Glomerular endothelial cell (primary cell): ENCODE measurements around the gene NUDT14. TPM values are rescaled to one million over a fixed set of nuclear protein-coding genes. Genes with fewer than 3 reads are reported as not detected.

Experiments used
- DNase-seq: peaks from one replicate; pipeline ENCODE4 v3.0.0-alpha.2; 2011; ENCODE audit warnings: low read depth, low spot score; ENCODE audit errors: extremely low read depth
- total RNA-seq: library from RNA; depleted of rRNA; stranded (reverse); fragments of >200 nt; gene quantifications from 2 replicates; pipeline ENCODE4 v1.2.3, GENCODE V29; 2015

NUDT14 gene
- total RNA-seq, 1 donor from 2014 or later, result 69.8 TPM

DNA sequence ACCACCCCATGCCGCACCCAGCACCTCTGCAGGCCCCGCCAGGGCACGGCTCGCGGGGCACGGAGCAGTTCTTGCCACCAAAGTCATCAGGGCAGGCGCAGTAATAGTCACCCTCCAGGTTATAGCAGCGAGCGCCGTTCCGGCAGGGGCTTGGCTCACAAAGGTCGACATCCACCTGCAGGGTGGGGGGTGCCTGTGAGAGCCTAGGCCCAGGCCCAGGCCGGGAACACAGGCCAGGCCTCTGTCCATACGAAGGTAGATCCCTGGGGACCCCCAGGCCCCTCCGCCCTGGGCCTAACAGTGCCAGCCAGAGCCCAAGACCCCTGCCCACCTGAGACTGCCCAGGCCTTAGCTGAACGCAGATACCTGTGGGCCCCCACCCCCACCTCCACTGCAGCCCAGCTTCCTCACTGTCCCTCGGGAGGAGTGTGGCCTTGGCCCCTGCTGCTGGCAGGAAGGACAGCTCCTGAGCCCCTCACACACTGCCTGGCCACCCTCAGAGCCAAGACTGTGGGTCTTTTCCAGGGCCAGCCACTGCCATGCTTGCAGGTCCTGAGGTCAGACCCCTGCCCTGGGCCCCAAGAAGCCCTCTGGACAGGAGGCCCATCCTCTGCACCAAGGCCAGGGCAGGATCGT is 31.8 kb downstream of the NUDT14 start:
- DNase-seq, result no peak

GRCh38 chr14:105148604-105149145 is 32.4 kb downstream of the NUDT14 start:
- DNase-seq, result no peak

- DNase-seq, result no peak
Measured at GRCh38 chr14:105147671-105148603, 33.2 kb downstream of the NUDT14 start.

DNA sequence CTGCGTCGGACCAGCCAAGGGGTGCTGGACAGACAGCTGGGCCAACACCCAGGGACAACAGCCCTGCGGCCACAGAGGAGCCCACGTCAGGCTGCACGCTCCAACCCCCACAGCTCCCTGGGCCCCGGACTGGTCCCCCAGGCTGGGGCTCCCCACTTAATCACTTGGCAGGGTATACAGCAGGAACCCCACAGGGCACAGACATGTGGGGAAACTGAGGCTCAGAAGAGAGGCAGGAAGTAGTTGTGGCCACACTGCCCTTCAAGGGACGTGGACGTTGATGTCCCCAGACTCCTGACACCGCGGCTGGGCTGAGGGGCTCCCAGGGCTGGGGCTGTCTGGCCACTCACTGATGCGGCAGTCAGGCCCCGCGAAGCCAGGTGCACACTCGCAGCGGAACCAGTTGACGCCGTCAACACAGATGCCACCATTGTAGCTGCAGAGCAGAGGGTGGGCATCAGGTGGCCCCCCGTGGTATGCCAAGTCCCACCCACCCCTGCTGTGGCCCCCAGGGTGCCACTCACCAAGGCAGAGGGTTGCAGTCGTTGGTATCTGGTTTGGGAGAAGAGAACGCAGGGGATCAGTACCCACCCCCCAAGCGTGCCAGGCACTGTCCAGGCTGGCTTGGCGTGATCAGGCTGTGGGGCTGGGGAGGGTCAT is 34.0 kb downstream of the NUDT14 start:
- DNase-seq, result no peak

GRCh38 chr14:105146181-105146975 is 34.7 kb downstream of the NUDT14 start:
- no peak for DNase-seq

- DNase-seq, result no peak
Measured at GRCh38 chr14:105145381-105146180, 35.5 kb downstream of the NUDT14 start.

DNA sequence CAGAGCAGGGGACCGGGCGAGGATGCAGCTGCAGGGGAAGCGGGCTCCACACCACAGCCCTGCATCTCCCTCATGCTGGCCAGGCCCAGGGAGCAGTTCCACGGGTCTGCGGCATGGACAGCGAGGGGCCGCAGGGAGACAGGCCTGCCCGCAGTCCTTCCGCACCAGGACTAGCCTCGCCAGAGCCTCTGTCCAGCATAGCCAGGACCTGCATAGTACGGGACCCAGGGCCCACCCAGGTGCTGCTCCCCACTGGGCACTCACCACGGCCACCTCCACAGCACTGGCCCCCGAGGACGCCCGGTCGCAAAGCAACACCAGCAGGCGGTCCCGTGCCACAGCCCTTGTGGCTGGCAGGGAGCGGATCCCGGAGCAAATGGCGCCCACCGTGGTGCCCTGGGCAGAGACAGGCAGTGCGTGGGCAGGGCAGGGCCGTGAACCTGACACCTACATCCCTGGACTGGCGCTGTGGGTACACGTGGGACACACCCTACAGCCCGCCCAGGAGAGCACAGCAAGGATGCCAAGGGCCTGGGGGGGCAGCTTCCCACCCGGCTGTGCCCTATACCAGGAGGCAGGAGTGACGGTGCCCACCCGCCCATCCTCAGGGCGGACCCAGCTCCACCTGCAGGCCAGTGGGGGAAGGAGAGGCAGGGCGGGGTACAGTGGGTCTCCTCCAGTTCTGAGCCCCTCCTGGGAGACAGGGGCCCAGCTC is 36.3 kb downstream of the NUDT14 start:
- DNase-seq, result no peak

GRCh38 chr14:105144026-105144665 is 37.0 kb downstream of the NUDT14 start:
- DNase-seq, result no peak

DNA sequence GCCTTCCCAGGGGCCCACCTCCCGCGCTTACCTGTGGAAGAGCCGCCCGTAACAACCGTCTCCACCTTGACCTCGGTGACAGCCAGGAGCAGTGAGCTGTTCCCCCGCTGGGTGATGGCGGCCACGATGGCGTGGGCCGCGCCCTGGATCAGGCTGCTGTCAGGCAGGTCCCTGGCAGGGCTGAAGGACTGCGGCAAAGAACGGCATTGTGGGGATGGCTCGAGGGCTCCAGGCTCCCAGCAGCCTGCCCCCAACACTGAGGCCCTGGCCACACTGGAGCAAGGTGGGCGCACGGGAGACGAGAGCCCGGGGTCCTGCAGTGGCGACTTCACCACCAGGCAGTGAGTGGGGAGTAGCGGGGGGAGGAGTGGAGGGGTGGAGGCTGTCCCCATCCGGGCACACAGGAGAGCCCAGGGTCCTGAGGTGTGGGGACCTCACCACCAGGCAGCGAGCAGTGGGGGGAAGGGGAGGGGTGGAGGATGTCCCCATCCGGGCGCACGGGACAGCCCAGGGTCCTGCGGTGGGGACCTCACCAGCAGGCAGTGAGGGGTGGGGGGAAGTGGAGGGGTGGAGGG is 37.6 kb downstream of the NUDT14 start:
- DNase-seq, result no peak

- DNase-seq, result no peak
Measured at GRCh38 chr14:105142651-105143450, 38.3 kb downstream of the NUDT14 start.

DNA sequence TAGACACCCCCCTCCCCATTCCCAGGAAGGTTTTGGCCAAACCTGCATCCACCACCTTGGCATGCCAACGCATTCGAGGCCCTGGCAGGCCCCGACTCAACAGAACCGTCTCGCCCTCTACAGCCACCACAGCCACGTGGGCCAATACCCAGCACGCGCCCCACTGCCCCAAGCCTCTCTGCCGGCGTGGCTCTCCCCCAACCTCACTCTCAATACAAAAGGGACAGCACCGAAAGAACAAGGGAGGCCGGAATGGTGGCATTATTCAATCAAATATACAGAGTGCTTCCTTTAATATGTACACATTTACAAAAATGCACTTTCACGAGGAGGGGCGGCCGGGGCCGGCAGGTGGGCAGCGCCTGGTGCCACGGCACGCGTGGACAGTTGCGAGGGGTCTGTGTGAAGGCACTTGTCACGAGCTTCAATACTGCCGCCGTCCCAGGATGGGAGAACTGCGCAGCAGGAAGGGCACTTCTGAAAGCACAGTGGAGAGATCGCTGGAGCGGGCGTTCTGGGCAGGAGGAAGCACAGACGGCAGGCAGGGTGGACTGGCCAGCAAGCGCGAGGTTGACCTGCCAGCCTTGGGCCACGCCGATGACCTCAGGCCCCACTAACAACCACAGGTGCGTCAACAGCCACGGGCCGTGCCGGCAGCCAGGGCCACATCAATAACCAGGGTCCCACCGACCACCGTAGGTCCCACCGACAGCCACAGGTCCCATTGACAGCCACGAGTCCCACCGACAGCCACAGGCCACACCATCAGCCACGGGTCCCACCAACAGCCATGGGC is 39.4 kb downstream of the NUDT14 start:
- no peak for DNase-seq

- no peak for DNase-seq
Measured at GRCh38 chr14:105141026-105141425, 40.1 kb downstream of the NUDT14 start.

DNA sequence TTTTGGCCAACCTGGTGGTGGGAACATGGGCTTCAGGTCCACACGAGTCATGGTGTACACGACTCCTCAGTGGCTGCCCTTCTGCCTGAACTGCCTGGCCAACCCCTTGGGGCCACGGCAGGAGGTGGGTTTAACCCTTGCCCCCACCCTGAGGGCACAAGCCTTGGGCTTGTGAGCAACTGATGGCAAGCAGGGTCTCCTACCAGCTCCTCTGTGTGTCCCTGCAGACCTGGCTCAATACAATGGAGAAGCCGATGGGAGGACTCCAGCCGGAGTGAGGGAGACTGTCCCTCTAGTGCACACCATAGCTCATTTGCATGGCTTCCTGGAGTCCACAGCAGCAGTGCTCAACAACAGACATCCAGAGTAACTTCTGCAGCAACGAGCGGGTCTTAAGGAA is 40.5 kb downstream of the NUDT14 start:
- DNase-seq, result no peak

GRCh38 chr14:105139831-105140239 is 41.3 kb downstream of the NUDT14 start:
- DNase-seq, result no peak

GRCh38 chr14:105139212-105139825 is 41.8 kb downstream of the NUDT14 start:
- no peak for DNase-seq

DNA sequence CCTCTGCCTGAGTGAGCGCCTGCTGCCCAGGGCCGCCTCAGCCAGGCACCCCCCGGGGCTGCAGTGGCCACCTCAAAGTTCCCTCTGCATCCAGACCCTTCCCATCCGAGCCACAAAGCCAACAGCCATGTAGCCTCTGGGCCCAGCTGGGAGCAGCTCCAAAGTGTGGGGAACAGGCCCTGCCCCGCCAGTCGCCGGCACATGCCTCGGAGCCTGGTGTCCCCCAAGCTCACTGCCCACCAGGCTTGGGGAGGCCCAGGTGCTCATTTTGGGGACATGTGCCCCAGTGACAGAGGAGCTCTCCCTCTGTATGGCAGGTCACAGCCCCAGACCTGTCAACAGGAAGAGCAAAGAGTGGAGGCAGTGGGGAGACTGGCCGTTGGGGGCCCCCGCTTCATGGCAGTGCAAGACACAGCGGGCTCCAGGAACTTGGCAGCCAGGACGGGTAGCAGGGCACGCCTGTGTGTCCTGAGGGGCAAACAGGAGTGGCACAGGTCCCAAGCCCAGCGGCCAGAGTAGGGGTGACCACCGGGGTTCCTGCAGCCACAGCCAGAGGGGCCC is 42.5 kb downstream of the NUDT14 start:
- no peak for DNase-seq
